BJ (cell line): ENCODE measurements around the gene MYH15. TPM values are rescaled to one million over a fixed set of nuclear protein-coding genes. Genes with fewer than 3 reads are reported as not detected.

Experiments used
- CTCF ChIA-PET: fragments of 350-600 bp; formaldehyde crosslinking; extraction: SDS; loops from one replicate; lab custom pipeline; 2021; ENCODE audit warnings: antibody characterized with exemption, inconsistent platforms; lab: Yijun Ruan, JAX
- POLR2A ChIA-PET: fragments of 300-600 bp; sonication (Branson Sonifier 250); formaldehyde crosslinking; extraction: SDS; loops from one replicate; lab custom pipeline; 2021; ENCODE audit warnings: antibody characterized with exemption; lab: Charles Lee
- DNase-seq: peaks from one replicate; pipeline ENCODE4 v3.0.0-alpha.2; 2011; ENCODE audit warnings: low read depth
- H3K27me3 ChIP-seq: 2 replicates; pipeline ENCODE4 v1.6.0; 2011; ENCODE audit warnings: low read length; ENCODE audit not compliant: control insufficient read depth, insufficient read depth
- H3K36me3 ChIP-seq: 2 replicates; pipeline ENCODE4 v1.5.1; 2011; ENCODE audit warnings: low read length; ENCODE audit not compliant: control insufficient read depth, insufficient read depth
- H3K4me3 ChIP-seq: 2 replicates; pipeline ENCODE4 v1.5.1; 2011; ENCODE audit warnings: low read depth, mild to moderate bottlenecking, control low read depth, low read length
- polyA plus RNA-seq: library from polyadenylated mRNA; depleted of rRNA; stranded (reverse); fragments of >200 nt; gene quantifications from 2 replicates; pipeline ENCODE4 v1.2.3, GENCODE V29; 2011
- TF ChIP-seq, protein P1 (sequence below): IDR thresholded peaks from 2 replicates; pipeline ENCODE4 v1.5.1; 2011; ENCODE audit warnings: low read depth, mild to moderate bottlenecking, control low read depth, inconsistent platforms, low read length, moderate library complexity; ENCODE audit not compliant: insufficient read depth

Gene MYH15
- polyA plus RNA-seq, 1 experiment, result 0.02 TPM

DNA sequence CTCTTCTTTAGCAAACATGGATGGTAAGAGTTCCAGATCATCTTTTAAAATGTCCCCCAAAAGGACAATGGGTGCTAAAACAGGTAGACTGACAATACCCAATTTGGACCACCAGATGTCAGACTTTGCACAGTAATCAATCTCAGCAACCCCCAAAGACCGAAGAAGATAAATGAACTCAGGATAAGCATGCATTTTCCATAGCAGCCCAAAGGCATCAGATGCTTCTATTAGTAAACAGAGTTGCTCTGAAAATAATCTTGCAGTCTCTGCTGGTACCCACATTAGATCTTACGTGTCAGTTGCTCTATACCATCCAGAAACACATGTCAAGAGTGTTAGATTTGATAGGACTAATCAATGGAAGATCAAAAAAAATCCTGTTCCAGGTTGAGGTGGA, 20.6 kb downstream of the MYH15 start:
- Histone ChIP-seq H3K4me3 (no peak overlapping the region), H3K27me3 (no peaks in the 10 kb centered on the region; the same call in 1 of the 2 replicates), H3K36me3 (no peaks in the 10 kb centered on the region)
- TF ChIP-seq, protein P1, sequence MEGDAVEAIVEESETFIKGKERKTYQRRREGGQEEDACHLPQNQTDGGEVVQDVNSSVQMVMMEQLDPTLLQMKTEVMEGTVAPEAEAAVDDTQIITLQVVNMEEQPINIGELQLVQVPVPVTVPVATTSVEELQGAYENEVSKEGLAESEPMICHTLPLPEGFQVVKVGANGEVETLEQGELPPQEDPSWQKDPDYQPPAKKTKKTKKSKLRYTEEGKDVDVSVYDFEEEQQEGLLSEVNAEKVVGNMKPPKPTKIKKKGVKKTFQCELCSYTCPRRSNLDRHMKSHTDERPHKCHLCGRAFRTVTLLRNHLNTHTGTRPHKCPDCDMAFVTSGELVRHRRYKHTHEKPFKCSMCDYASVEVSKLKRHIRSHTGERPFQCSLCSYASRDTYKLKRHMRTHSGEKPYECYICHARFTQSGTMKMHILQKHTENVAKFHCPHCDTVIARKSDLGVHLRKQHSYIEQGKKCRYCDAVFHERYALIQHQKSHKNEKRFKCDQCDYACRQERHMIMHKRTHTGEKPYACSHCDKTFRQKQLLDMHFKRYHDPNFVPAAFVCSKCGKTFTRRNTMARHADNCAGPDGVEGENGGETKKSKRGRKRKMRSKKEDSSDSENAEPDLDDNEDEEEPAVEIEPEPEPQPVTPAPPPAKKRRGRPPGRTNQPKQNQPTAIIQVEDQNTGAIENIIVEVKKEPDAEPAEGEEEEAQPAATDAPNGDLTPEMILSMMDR, result peak; percentile 67
- ChIA-PET CTCF (interaction anchor here (0.7 to 4.4 kb wide), 10 partner anchors 8 to 425 kb away, joined by 3 to 47 read pairs (median 4); no protein-coding TSS in a partner anchor), POLR2A (no interaction called here)
- DNase-seq, result no peak

- TF ChIP-seq, protein P1, result no peak
- H3K27me3 ChIP-seq, result no peaks in the 10 kb centered on the region; the same call in 1 of the 2 replicates
- POLR2A ChIA-PET, result no interaction called here
- CTCF ChIA-PET, result interaction anchor here (0.5 to 4.4 kb wide), 10 partner anchors 11 to 426 kb away, joined by 3 to 47 read pairs (median 6); no protein-coding TSS in a partner anchor
- DNase-seq, result no peak
- H3K36me3 ChIP-seq, result no peaks in the 10 kb centered on the region
- no peak overlapping the region for H3K4me3 ChIP-seq
Observed at GRCh38 chr3:108488631-108489030, 21.8 kb downstream of the MYH15 start.

DNA sequence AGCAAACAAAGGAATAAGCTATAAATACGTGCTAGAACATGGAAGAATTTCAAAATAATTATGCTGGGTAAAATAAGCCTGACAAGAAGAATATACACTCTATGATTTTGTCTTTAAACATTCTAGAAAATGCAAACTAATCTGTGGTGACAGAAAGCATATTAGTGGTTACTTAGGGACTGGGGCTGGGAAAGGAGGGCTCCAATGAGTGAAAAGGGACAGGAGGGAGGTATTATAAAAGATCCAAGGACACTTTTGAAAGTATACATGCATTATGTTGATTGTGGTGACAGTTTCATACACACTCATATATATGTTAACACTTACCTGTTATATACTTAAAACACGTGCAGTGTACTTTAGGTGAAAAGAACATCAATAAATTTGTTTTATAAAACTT, 23.0 kb downstream of the MYH15 start:
- POLR2A ChIA-PET, result no interaction called here

DNA sequence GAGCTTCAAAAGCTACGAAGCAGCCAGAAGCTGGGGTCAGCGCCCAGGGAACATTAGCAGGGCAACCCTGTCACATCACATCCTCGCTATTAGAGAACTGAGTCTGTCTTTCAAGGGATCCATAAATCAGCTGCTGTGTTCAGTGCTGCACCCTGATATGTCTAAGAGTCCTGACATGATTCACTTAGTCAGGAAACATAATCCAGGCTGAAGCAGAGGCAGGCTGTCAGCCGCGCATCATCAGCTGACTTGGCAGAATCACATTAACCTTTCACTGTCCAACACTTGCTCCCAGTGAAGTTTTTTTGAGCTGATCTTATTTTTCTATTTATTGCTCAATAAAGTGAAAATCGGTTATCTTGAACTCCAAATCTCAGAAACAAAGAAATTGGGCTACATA, 23.5 kb downstream of the MYH15 start:
- H3K36me3 ChIP-seq, result no peaks in the 10 kb centered on the region
- ChIA-PET CTCF (interaction anchor here (0.7 to 2.9 kb wide), 11 partner anchors 9 to 994 kb away, joined by 3 to 19 read pairs (median 3); no protein-coding TSS in a partner anchor), POLR2A (no interaction called here)
- H3K27me3 ChIP-seq, result no peaks in the 10 kb centered on the region; the same call in 1 of the 2 replicates
- DNase-seq, result no peak
- H3K4me3 ChIP-seq, result no peak overlapping the region
- TF ChIP-seq, protein P1, result no peak

More for the DNA sequence above, 23.0 kb downstream of the MYH15 start:
- no peaks in the 10 kb centered on the region; the same call in 1 of the 2 replicates for H3K27me3 ChIP-seq
- no peaks in the 10 kb centered on the region for H3K36me3 ChIP-seq
- CTCF ChIA-PET, result interaction anchor here (0.6 to 2.9 kb wide), 10 partner anchors 8 to 549 kb away, joined by 3 to 19 read pairs (median 4); no protein-coding TSS in a partner anchor
- DNase-seq, result no peak
- TF ChIP-seq, protein P1, result no peak
- no peak overlapping the region for H3K4me3 ChIP-seq

- TF ChIP-seq, protein P1, result no peak
- Histone ChIP-seq H3K36me3 (no peaks in the 10 kb centered on the region), H3K27me3 (no peaks in the 10 kb centered on the region), H3K4me3 (no peak overlapping the region)
- CTCF ChIA-PET, result interaction anchor here (0.7 to 2.9 kb wide), 11 partner anchors 7 to 993 kb away, joined by 3 to 19 read pairs (median 4); no protein-coding TSS in a partner anchor
- POLR2A ChIA-PET, result no interaction called here
- DNase-seq, result no peak
Observed at GRCh38 chr3:108486338-108486737, 24.1 kb downstream of the MYH15 start.
